Spleen (tissue), 7 donors: ENCODE results near the gene MEFV.

Experiments
- CTCF ChIP-seq, 11 experiments: fragments of 200-600 bp in 7 of 11; fragments of 450-650 bp in 4 of 11; sonication (generic) in 4 of 11; IDR thresholded peaks in 8 of 11; conservative IDR thresholded peaks in 3 of 11; 1 replicate in 7 of 11; 2 replicates in 4 of 11; pipeline versions ENCODE4 v1.4.0 to v1.8.0; 2016 to 2021; ENCODE audit warnings: antibody characterized with exemption in 11 of 11, inconsistent platforms in 4 of 11, mild to moderate bottlenecking in 1 of 11
- POLR2A ChIP-seq, 3 donors: fragments of 450-650 bp; IDR thresholded peaks; one replicate each; pipeline ENCODE4 v1.5.1; 2017; ENCODE audit warnings: antibody characterized with exemption in 3 of 3, mild to moderate bottlenecking in 1 of 3
- POLR2AphosphoS5 ChIP-seq, 3 donors: sonication (generic); formaldehyde crosslinking; IDR thresholded peaks; one replicate each; pipeline ENCODE4 v1.5.1; 2017; ENCODE audit warnings: antibody characterized with exemption in 3 of 3
- donor health status: DM: no; HTN: no; CAD: no; lungs with moderate emphysema.
- donor health status: DM: no; HTN: no; CAD: no.
- donor health status: DM: no; HTN: no; CAD: no.

GRCh38 chr16:3202903-3203539, 53.4 kb downstream of the MEFV start:
- no peak for TF ChIP-seq CTCF (IDR thresholded peaks at IDR 0.05 in 8 of 11, conservative IDR thresholded peaks at IDR 0.05 in 3 of 11)
- no peak for TF ChIP-seq POLR2A (IDR thresholded peaks at IDR 0.05)
- TF ChIP-seq POLR2AphosphoS5 (IDR thresholded peaks at IDR 0.05): no peak
